Activated CD4-positive, alpha-beta T cell treated with anti-CD3 and anti-CD28 coated beads, Interleukin-2, amount 50 U/mL, for 48 hours (primary cell): ENCODE data around the gene CSMD2.

Experiments
- DNase-seq, 2 experiments: peaks; one replicate each; pipeline ENCODE4 v3.0.0-alpha.2; 2020

The CSMD2 gene

DNA sequence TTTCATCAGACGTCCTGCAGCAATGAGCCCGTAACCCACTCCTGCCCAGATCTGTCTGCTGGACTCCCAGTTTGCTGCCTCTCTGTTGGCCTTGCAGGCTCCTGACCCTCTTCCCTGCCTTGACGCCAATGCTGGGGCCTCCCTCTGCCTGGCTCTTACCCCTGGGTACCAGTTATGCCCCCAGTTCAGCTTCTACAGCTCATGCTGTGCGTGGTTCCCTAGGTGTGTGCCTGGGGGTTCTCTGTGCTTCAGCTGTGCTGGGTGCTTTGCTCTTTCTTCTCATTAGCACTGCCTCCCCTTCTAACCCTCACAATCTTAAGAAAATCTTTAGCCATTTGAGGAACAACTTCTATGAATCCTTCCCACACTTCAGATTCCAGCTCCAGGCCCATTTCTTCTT lies 541.2 kb downstream of the CSMD2 start:
- DNase-seq = no peak

DNA sequence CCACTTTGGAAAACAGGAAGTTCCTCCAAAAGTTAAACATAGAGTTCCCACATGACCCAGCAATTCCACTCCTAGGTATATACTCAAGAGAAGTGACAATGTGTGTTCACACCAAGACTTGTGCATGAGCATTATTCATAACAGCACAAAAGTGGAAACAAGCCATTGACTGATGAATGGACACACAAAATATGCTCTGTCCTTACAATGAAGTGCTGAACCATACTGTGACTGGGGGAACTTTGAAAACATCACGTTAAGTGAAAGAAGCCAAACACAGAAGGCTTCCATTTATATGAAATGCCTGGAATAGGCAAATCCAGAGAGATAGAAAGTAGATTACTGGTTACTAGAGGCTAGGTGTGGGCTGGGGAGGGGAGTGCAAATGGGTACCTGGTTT lies 542.3 kb downstream of the CSMD2 start:
- DNase-seq = no peak

DNA sequence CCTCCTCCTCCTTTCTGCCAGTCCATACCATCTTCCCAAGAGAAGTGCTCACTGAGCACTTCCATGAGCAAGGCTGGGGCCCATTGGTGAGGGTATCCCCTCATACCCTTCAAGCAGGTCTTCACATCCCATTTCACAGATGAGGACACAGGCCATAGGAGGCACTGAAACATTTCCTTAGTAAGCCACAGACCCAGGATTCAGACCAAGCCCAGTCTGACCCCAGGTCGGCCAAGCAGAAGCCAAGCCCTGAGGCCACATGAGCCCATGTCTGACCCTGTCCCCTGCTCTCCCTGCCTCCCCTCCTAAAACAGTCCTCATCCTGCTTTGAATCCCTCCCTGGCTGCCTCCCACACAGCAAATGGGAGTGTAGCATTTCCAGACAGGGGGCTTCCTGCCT lies 546.4 kb downstream of the CSMD2 start:
- DNase-seq = no peak

DNA sequence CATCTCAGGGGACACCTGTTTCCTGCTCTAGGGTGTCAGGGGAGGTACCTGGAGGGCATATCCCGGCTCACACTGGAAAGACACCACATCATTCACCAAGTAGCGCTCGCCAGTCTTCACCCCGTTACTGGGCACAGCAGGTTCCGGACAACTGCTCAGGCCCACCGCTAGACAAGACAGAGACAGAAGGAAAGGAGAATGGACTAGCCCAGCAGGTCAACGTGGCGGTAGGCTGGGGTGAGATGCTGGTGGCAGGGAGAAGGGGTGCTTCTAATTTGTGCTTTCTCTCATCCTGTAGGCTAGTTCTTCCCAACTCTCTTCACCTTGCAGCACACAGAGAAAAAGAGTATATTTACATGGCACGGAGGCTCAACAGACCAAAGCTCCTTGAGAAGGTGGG lies 547.6 kb downstream of the CSMD2 start:
- DNase-seq = no peak

DNA sequence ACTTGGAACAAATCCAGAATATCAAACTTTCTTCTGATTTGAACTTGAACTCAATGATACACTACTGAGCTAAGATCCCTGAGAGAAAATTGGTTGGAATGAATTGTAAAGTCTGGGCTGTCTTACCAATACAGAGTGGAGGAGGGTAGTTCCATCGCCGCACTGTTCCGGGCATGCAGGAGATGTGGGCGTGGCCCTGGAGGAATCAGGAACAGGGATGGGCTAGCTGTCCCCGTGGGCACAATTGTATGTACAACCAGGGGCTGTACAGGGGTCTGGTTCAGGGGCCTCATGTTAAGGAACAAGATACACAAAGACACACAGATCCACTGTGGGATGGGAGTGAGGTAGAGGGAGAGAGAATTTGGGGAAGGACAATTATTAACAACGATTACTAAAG lies 548.2 kb downstream of the CSMD2 start:
- no peak for DNase-seq

DNA sequence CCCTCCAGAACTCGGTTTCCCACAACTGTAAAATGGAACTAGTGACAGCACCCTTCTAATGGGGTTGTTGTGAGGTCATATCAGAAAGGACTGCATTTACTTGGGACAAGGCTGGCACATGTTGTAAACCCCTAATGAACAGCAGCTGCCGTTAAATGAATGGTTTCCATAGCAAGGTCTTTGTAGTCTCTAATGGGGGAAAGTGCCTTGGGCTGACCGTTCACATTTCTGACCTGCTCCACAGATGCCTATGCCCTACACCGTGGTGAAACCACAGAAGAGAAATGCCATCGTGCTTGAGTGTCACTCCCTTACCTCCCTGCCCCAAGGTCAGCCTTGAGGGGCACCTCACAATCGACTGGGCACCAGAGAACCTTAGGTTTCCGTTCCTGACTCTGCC lies 549.5 kb downstream of the CSMD2 start:
- no peak for DNase-seq

DNA sequence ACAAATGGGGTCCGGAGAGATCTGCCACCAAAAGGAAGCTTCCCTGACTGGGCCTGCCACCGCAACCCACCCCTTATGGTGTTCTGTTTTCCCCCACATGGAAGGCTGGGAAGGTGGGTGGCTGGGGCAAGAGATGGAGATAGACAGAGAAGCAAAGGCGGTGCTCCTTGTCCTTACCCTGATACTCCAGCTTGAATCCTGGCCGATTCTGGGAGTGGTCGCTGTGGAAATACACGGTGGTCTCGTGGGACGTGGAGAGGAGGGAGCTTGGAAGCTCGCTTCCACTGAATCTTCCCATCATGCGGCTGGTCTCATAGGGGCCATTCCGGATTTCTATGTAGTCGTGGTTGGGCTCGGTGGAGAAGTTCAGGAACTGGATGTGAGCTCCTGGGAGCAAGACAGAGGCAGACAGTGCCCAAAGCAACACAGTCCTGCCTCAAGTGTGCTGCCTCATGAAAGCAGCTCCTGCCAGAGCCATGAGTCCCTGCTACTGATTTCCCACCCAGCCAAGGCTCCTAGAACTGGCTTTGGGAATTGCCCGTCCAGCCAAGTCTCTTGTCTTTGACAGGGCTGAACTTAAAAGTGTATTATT lies 554.1 kb downstream of the CSMD2 start:
- no peak for DNase-seq

DNA sequence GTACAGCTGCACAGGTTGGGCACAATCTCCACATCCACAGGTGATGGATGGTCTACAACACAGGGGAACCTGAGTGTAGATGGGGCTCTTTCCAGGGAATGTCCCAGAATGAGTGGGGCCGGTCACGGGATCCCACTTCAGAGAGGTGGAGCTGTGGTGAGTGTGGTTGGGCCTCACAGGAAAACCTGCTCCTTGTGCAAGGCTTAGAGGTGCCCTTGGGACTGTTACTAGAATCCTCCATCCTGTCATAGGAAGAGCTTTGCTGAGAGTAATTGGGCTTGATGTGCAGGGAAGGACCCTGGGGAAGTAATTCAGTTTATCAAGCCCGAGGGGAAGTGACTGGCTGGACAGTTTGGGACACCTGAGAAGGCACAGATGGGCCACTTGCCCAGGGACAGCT lies 554.6 kb downstream of the CSMD2 start:
- DNase-seq = no peak

DNA sequence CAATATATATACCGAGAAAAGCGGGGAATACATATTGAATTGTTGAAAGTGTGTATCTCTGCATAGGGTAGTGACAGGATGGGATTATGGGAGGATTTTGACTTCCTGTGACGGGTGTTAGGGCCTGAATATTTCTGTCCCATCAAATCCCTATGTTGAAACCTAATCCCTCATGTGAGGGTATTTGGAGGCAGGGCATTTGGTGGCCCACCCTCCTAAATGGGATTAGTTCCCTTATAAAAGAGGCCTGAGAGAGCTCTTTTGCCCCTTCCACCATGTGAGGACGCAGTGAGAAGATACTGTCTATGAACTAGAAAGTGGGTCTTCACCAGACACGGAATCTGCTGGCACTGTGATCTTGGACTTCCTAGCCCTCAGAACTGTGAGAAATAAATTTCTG lies 555.3 kb downstream of the CSMD2 start:
- DNase-seq = no peak

DNA sequence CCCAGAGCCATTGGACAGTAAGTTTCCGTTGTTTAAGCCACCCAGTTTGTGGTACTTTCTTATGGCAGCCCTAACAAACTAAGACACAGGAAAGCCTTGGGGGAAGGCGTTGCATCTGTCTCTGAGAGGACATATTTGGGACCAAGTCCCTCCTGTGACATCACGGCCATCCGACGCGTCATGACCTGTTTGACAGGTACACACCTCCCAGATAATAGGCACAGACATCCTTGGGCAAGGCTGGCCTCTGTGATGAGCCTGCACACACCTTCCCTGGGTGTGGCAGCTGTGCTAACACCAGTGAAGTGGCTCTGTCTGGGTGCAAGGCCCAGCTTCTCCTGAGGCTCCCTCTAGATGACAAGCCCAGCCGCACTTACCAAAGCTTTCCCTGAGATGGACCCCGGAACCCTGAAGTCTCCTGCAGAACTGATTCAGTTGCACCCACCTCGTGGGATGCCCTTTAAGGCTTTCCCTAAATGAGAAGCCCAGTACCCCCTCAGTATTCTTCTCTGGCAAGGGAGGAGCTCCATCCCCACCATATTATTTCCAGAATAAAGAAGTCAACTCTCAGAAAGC lies 556.1 kb downstream of the CSMD2 start:
- DNase-seq = no peak

DNA sequence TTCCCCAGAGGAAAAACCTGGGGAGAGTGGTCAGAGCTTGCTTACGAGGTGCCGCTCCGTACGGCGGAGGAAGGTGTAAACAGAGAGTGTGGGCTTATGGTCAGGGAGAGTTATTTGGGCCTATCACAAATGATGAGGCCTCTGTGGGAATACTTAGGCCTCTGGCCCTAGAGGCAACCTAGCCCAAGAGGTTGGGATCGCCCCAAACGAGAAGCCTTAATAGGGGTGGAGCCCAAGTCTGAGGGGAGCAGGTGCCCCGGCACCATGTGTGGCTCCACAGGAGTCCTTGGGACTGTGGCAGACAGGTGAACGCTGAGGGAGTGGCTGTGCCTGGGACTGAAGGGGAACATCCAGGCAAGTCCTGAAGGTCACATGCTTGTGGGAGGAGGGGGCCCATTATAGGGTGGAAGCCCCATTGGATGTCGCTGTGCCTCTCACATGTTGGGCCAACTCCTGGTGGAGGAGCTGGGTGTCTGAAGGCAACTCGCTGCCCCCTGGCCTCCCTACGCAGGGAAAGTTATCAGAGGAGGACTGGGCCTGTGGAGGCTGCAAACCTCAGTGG lies 557.5 kb downstream of the CSMD2 start:
- no peak for DNase-seq

DNA sequence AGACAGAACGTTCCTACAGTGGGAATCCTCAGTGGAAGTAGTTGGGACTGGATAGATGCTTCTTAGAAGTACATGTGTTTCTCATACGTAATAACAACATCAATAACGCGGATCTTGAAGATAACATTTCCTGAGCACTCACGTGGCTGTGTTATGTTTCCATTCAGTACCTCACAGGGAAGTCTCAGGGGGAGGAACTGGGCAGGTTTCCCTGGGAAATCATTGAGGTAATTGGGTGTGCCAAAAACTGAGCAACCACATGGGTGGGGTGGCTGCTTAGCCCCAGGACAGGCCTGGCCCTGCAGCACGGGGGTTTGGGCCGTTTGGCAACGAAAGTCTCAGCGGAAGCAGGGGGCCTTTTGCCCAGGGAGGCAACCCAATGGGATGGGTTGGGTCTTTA lies 558.8 kb downstream of the CSMD2 start:
- DNase-seq = no peak

DNA sequence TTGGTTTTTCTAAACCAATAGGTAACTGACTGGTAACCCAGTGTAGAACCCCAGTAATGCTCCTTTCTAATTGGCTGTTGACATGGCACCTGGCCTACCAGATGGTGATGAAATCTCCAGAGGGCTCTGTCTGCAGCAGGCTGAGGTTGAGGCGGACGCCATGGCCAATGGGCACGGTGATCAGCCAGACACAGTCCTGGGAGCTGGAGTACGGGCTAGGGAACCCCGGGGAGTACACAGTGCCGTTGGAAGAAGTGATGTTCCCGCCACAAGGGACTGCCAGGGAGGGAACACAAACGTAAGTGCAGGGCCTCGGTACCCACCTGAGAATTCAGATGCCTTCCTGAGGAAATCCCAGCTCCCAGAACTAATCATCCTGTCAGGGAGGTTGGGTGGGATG lies 562.8 kb downstream of the CSMD2 start:
- DNase-seq = no peak

DNA sequence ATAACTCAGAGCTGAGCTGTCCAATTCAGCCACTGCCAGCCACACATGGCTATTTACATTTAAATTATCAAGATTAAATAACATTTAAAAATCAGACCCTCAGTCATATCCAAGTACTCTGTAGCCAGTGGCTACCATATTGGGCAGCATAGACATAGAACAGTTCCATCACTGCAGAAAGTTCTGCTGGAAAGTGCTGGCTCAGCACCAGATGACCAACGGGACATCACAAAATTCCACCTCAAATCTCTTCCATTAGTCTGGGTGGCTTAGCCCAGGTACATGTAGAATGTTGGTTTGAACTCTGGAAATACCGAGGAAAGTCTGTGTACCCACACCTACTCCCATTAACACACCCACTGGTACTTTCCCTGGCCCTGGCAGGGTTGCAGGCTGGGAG lies 563.3 kb downstream of the CSMD2 start:
- no peak for DNase-seq

DNA sequence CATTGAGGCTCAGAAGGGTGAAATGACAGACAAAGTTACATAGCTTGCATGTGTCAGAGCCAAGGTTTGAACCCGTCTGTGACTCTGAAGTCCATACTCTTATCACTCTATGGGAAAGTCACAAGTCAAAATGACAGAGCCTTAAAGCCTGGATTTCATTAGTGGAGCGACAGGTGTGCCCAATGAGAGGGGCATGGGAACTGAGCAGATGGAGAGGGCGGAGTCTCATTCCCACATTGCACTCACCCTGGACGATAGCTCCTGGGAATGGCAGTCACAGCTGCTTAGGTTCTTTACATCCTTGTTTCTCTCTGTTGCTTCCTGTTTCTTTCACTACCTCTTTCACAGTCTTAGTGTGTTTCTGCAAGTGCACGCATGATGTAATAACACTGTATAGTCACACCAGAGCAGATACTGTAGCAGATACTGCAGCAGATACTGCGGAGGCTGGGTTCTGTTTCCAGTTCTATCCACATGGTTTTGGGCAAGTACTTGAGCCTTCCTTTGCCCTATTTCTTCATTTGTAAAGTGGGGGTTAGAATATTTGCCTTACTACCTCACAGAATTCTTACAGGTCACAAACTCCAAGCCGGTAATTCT lies 565.4 kb downstream of the CSMD2 start:
- DNase-seq = no peak

DNA sequence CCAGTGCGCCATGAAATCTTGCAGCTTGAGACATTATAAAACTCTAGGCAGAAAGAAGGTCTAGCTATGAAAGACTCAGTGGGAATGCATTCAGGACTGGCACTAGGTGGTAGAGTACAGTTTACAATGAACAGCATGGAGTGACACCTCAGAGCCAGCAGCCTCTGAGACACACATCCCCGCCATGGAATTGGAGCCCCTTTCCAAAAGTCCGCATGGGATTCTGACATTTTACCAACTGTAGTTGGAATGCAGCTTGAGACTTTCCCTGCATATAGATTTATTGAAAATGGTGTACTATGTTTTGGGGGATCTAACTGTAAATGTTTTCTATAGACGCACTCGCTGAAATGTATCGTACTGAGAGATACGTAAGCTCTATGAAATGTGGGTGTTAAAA lies 576.3 kb downstream of the CSMD2 start:
- no peak for DNase-seq

DNA sequence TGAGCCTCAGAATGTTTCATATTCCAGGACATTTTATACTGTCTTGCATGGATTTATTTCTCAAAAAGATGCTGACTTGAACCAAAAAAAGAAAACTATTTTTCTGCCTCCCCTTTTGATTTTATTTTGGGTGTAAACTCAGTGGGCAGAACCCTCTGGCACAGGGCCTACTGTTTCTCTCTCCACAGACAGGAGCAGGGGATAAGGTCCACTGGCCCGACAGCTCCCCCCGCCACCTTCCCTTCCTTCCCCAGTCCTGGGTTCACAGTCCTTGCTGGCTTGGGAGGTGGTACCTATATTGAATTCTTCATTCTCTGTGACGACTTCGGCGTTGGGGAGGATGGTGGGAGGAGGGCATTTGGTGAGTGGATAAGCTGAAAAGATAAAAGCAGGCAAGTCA lies 578.2 kb downstream of the CSMD2 start:
- no peak for DNase-seq

DNA sequence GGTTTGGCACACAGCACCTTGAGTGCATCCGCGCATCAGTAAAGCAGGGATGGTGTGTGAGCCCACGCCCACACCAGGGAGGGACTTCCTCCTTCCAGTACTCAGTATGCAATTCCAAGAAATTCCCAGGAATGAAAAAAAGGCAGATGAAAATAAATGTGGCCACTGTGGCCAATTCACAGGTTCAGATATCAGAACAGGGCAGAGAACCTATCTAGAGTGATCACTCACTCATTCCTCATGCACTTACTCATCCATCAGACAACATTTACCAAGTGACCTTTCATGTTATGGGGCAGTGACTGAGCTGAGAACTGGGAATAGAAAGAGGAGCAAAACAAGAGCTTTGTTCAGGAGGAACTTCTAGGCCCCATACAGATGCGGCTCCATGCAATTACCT lies 578.9 kb downstream of the CSMD2 start:
- no peak for DNase-seq

DNA sequence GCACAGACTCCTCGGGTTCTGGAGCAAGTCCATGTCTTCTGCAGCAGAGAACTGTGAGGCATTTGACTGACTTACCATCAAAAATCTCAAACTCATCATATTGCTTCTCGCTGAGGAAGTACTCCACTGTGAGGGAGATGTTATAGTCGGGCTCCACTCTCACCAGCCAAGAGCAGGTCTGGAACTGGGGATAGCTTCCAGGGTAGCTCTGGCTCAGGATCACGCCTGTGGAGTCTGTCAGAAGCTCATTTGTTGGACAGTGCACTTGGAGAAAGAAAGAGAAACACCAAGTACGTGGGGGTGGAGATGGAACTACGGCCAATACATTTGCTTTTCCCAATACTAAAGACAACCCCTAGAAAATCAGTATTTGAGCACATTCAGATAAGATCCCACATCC lies 581.5 kb downstream of the CSMD2 start:
- no peak for DNase-seq

DNA sequence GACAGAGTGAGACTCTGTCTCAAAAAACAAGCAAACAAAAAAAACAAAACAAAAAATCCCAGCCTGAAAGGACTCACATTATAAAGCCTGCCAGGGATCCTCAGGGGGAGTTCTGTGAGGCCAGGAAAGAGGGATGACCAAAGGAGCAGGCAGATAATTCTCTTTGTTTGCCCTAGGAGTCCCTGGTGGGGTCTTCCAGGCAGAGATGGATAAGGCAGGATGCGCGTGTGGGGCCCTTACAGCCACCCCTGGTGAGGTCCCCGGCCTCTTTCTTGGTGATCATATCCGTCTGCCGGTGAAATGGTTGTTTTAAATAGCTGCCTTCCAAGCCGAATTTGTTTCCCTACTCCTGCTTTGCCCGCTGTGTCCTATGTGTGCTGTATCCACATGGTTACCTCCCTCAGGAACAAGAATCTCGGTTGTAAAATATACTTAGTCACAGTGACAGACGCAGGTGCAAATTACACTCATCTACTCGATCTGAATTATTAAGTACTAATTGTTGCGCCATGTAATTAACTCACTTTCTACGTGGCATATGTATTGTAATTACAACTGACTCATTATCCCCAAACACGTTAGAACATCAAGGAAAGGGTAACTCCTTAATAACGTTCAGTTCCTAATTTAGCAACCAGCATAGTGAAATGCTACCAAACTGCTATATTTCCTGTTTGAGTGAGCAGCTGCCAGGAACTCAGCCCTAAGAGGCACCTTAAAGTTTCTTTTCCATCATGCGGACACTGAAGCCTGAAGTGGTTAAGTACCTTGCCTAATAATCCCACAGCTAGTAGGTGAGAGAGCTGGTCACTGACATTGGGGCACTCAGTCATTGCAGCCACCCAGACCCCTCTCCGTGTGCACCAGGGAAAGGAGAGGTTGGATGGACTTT lies 586.2 kb downstream of the CSMD2 start:
- DNase-seq = no peak

DNA sequence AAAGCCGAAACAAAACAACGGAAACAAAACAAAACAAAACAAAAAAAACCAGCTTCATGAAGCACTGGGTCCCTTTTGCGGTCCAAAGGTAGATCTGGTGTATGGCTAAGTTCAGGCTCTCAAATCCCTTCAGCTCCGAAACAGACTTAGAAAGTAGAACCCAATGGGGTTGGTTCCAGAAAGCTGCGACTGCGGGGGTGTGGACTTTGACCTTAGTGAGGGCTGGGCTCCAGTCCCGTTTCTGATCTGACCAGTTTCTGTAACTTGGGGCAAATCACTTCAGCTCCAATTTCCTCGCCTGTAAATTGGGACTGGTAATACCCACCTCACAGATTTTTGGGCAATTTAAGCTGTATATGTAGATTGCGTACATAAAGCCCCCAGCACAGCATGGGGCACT lies 587.4 kb downstream of the CSMD2 start:
- no peak for DNase-seq

DNA sequence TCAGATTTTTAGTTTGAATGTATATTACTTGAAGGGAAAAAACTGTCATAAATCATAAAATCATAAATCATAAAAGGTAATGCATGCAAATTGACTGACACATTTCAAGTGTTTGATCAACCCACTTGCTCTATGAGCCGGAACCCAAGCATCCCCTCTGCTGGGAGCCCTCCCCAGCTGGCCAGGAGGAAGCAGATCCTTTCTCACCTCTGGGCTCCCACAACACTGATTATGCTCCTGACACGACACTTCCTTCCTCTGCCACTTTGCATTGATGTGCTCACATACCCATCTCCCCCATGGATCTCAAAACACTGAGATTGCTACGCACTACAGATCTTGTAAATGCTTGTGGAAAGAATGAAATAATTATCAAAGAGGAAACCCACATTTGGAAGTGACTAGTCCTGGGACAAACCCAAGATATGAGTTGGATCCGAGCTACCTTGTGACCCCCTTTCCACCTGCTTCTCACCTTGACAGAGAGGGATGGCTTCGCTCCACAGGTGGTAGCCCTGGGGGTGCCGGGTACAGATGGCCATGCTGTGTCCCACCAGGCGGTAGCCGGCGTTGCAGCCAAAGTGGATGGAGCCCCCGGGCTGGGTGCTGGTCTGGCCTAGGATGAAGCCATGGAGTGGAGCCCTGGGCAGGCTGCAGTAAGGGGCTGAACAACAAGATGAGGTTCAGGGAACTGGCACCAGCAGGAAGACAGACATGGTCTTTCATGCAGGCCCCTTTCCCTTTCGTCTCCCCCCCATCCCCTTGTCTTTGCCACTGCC lies 588.0 kb downstream of the CSMD2 start:
- no peak for DNase-seq

DNA sequence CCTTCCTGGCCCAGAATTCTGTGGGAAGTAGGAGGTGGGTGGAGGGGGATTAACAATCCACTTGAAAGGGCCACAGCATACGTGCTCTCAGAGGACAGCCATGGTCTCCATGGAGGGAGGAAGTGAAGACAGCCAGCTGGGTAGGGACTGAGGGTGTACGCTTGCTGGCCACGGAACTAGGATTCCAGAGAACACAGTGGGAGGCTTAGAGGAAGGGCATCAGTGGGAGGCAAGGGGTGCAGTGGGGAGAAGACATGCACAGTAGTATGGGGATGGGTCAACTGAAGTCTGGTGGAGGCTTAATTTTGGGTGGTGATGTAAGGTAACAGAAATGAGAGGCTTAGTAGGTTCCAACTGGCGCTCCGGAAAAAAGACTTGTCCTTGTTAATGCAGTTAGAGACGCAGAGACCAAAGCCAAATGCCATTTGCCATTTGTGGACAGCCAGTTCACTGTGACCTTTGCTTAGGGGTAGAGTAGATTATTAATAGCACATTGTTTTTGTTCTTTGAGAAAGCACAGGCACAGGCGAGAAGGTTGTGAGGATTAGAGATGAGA lies 589.6 kb downstream of the CSMD2 start:
- no peak for DNase-seq
